ENCODE data around the gene PAX3.

PAX3 gene

GRCh38 chr2:222298311-222299150 lies at the start of gene PAX3:
Gene PAX3 (minus strand): TSS chr2:222298998. CDS start chr2:222298615, 383 bp downstream.
- no peak for DNase-seq

DNA sequence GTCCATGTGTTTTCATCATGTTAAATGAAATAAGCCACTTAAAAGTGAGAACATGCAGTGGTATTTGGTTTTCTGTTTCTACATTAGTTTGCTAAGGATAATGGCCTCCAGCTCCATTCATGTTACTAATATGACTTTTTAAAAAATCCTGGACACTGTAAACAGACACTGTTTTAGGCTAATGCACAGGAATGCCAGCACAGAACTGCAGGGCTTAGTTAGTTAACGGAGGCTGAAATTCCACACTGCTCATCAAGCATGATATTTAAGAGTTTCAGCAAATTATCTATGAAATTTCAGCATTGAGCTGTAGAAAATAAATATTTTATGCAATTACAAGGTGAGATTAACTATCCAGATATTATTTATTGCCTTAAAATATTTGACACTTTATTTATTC lies 42.5 kb upstream of the PAX3 start:
- no peak for DNase-seq

- no peak for DNase-seq
These were observed 39.6 kb upstream of the PAX3 start for GRCh38 chr2:222338374-222338773.

DNA sequence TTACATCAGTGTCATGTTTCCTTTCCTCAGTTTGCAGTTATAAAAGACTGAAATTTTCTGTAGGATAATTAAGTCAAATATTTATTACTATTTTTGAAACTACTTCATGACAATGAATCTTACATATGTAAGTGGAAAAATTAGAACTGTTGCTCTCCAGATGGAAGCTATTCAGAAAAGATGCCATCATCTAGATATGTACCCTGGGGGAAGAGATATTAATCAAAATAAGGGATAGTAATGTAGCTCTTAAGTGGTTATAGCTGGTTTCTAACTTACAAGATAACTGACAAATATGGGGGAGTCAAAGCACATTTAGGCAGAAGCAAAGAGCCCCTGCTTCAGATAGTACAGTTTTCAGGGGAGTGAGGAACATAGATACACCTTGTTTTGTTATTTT lies 38.1 kb upstream of the PAX3 start:
- DNase-seq, result no peak

DNA sequence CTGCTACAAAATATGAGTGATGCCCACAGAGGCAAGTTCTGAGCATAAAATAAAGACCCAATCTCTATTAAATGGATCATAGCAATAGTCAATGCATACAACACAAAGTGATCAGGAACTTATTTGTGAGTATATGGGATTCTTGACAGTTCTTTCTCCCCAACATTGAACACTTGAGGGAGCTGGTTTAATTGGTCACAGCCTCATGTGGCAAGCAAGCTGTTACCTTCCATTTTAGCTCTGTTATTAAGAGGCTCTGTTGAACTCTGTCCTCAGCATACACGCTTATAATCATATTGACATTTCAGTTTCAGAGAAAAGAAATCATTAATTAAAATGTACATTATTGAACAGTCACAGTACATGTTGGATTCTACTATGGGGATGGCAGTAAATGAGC lies 37.6 kb upstream of the PAX3 start:
- DNase-seq, result no peak

- DNase-seq, result no peak
These were observed 36.1 kb upstream of the PAX3 start for GRCh38 chr2:222334914-222335313.

DNA sequence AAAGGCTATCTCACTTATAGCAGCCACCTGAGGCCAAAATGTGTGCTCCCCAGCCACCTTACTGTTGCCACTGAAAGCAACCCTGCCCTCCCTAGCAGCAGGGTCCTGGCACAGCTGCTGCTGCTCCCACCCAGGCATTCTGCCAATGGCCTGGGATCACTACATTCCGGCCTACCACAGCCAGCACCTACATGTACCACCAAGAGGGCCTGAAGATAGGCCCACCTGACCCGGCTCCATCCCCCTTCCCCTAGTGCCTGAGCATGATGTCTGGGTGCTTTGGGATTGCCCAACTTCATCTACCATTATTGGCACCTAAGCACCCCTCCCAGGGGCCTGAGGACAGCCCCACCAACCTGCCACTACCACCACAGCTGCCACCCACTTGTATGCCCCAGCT lies 34.6 kb upstream of the PAX3 start:
- DNase-seq, result no peak

GRCh38 chr2:222332116-222332515 lies 33.3 kb upstream of the PAX3 start:
- DNase-seq, result no peak

- no peak for DNase-seq
These were observed 32.1 kb upstream of the PAX3 start for GRCh38 chr2:222330910-222331309.

DNA sequence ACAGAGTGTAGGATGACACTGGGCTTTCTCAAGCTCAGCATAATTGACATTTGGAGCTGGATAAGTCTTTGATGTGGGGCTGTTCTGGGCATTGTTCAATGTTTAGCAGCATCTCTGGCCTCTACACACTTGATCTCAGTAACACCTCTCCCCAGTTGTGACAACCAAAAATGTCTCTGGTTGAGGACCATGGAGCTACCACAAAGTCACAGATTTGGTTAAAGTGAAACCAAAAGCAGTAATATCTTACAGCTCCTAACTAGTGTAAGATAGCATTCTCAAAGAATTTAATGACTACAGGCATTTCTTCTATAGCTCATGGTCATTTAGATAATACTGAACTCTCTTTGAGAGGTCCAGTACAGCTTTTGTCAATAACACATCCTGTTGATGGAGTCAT lies 23.4 kb upstream of the PAX3 start:
- DNase-seq, result no peak

DNA sequence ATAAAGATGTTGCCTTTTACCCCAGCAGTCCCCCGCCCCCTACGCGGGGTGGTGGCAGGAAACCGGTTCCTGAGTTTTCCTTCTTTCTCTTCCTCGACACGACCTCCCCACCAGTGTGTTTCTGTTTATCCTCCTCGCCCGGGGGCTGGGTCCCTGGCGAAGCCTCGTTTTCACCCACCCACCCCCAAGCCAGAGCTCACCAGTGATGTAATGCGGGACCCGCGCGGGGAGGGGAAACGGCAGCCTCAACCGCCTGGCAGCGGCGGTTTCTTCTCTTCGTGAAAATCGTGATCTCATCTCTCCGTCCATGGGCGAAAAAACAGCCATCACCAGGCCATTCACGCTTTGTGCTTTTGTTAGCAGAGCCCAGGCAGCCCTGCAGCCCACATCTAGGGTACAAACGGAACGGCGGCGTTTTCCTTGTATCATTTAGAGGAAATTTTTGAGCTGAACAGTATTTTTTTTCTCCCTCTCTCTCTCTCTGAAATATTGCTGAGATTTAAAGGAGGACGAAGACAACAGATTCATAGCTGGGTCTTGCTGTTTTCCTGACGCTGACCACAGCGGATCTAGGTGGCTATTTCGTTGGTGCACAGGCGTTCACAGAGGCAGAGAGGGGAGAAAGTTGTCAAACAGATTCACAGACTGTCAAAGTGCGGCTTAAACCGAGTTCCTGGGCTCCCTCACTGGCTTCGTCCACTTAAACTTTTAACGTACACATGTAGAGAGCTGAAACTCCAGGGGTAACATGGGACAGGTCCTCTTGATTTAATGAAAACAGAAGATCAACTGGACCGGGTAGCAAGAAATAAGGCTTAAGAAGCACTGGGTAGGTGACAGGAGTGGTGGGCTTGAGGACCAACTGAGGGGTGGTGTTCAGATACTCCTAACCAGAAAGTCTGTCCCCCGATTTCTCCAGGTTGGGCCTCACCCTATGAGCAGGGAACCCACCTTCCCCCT lies 21.9 kb upstream of the PAX3 start:
- DNase-seq, result peak in 10 of 51 donors; percentile 15 to 76 (median 22)

GRCh38 chr2:222319586-222320435 lies 21.0 kb upstream of the PAX3 start:
- peak in 9 of 51 donors; percentile 9 to 60 (median 24) for DNase-seq

DNA sequence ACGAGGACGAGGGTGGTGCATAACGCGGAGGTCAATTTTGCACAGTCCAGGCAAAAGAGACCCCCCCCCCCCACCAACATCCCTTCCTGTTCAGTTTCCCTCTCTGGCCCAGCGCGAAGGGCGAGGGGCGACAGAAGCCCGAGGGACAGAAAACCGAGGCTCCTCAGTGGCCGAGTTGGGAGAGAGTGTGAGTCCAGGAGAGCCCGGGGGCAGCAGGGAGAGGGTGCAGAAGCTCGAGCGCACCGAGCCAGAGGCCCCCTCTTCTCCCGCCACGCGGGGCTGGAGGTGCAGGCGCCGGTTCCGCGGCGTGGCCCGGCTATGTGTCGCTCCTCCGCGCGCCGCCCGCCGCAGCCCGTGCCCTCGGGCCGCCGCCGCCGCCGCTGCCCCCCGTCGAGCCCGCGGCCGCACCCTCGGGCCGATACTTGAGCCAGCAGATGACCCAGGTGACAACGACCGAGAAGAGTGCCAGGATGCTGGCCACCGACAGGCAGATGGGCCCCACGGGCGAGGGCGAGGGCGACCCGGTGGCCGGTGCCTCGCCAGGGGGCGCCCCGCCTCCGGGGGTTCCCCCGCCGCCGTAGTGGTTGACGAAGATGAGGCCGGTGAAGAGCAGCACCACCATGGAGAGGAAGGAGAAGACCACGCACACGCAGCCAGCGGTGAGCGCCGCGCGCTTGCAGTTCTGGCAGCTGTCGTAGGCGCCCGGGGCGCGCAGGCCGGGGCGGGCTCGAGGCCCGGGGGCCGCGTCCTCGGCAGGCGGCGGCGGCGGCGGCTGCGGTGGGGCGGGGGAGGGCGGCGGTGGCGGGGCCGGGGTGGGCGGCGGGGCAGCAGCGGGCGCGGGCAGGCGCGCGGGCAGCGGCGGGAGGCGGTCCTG lies 20.2 kb upstream of the PAX3 start:
- DNase-seq, result peak in 6 of 51 donors; percentile 8 to 38 (median 26)

- peak in 13 of 51 donors; percentile 10 to 80 (median 17) for DNase-seq
These were observed 19.4 kb upstream of the PAX3 start for GRCh38 chr2:222318026-222318711.

GRCh38 chr2:222315443-222316121 lies 16.8 kb upstream of the PAX3 start:
- no peak for DNase-seq

- DNase-seq, result no peak
These were observed 15.0 kb upstream of the PAX3 start for GRCh38 chr2:222313816-222314215.

GRCh38 chr2:222311978-222312738 lies 13.4 kb upstream of the PAX3 start:
- DNase-seq, result no peak

DNA sequence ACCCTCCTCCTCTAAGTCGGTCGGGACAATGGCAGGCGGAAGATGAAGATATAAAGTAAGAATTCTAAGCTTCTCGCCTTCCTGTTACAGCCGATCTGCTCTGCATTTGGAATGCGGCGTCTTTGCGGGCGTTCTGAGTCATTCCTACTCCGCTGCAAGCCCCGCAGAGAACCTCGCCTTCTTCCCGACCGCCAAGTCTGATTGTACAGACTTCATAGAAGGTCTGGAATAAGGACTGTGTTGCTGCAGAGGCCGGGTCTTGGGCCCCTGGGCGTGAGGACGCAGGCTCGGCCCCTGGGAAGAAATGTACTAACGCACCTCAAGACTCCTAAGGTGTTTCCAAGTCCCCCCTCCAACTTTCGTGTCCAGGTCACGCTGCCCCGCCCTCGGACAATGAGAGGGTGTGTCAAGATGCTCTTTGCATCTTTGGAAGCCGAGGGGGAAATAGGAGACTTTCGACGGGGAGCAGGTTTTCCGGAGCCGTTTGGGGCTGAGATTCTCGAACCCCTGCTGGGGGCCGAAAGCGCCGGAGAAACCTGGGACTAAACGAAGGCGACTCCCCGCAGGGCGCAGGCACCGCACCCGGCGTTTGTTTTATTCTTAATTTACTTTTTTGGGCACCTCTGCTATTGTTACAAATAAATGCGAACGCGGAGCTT lies 12.7 kb upstream of the PAX3 start:
- DNase-seq, result no peak
